ENCODE results near the gene NFXL1.

GRCh38 chr4:47933840-47934239 is 19.5 kb upstream of the NFXL1 start:
- TF ChIP-seq CTCF (IDR thresholded peaks at IDR 0.05; ENCODE audit: low read depth, low read length) = peak; percentile 28
- no peak for TF ChIP-seq POLR2A (IDR thresholded peaks at IDR 0.05; ENCODE audit: extremely low read depth, insufficient read length)
